Measurements from ENCODE around the gene NUTM2F. TPM values are rescaled to one million over a fixed set of nuclear protein-coding genes. Genes with fewer than 3 reads are reported as not detected.
A peak's percentile ranks its signal among the peaks of the same experiment; 100 is the strongest.
"Not testable (repeated sequence)": the region's sequence is repeated elsewhere in the genome, so short reads cannot be mapped to it uniquely, and the experiment has no call there.

NUTM2F gene, protein sequence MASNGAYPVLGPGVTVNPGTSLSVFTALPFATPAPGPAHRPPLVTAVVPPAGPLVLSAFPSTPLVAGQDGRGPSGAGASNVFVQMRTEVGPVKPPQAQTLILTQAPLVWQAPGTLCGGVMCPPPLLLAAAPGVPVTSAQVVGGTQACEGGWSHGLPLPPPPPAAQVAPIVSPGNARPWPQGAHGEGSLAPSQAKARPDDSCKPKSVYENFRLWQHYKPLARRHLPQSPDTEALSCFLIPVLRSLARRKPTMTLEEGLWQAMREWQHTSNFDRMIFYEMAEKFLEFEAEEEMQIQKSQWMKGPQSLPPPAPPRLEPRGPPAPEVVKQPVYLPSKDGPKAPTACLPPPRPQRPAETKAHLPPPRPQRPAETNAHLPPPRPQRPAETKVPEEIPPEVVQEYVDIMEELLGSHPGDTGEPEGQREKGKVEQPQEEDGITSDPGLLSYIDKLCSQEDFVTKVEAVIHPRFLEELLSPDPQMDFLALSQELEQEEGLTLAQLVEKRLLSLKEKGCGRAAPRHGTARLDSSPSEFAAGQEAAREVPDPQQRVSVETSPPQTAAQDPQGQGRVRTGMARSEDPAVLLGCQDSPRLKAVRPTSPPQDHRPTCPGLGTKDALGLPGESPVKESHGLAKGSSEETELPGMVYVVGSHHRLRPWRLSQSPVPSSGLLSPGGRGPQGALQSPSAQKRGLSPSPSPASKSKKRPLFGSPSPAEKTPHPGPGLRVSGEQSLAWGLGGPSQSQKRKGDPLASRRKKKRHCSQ
- total RNA-seq (2014; rRNA removed; shearing (Covaris generic)): not detected in 2 replicates

- DNase-seq (ENCODE audit: low spot score): not testable (repeated sequence)
Measured at GRCh38 chr9:94328544-94328943, at the start of gene NUTM2F. Gene NUTM2F (minus strand): TSS chr9:94328644. CDS start chr9:94328623, 21 bp downstream.

DNA sequence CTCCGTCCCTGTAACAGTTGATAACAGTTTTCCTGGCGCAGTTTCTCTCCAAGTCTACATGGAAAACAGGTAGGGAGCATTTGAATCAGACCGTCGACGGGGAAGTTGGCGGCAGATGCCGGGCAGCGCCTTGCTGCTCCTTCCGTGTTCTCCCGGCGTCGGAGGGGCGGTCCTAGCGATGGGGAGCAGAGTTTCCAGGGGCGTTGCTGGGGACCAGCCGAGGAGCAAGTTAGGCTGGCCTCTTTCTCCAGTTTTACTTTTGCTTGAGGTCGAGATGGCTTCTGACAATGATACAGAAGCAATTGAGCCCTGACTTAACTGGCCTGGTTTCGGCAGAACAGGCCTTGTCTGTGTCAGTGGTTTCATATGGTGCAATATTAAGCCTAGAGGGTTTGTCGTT lies 46.8 kb upstream of the NUTM2F start:
- DNase-seq (ENCODE audit: low spot score): not testable (repeated sequence)

DNA sequence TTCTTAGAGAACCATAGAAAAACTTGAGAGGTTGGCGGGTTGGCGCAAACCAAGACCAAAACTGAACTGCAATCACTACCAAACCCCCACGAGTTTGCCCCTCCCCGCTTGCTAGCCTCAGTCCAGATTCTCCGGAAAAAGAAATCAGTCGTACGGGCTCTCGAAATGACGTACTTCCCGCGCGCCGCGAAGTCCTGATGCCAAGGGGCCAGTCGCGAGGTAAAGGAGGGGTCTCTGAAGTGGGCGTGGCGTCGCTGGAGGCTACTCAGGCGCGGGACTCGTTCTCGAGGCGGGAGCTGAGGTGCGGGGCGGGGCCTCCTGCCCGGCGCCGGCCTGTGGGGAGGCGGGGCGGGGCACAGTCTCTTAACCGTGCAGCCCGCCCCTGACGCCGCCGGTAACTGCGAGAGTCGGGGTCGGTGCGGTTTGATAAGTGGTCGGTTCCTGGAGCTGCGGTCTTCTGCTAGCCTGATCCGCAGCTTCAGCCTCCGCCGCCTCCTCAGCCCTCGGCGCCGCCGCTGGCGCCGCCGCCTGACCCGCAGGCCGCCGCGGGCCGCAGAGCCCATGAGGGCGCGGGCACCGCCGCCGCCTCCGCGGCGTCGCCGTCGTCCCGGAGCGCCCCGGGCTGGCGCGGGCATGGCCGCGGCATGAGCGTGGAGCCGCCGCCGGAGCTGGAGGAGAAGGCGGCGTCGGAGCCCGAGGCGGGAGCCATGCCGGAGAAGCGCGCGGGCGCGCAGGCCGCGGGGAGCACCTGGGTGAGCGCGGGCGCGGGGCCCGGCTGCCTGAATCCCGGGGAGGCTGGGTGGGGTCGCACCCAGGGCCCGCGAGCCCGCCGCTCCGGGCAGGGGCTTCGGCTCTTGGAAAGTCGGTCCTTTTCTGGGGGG lies 46.0 kb upstream of the NUTM2F start:
- DNase-seq (ENCODE audit: low spot score): peak; percentile 88

- DNase-seq (ENCODE audit: low spot score): not testable (repeated sequence)
Measured at GRCh38 chr9:94373779-94374175, 45.3 kb upstream of the NUTM2F start.

- not testable (repeated sequence) for DNase-seq (ENCODE audit: low spot score)
Measured at GRCh38 chr9:94370266-94370665, 41.8 kb upstream of the NUTM2F start.

DNA sequence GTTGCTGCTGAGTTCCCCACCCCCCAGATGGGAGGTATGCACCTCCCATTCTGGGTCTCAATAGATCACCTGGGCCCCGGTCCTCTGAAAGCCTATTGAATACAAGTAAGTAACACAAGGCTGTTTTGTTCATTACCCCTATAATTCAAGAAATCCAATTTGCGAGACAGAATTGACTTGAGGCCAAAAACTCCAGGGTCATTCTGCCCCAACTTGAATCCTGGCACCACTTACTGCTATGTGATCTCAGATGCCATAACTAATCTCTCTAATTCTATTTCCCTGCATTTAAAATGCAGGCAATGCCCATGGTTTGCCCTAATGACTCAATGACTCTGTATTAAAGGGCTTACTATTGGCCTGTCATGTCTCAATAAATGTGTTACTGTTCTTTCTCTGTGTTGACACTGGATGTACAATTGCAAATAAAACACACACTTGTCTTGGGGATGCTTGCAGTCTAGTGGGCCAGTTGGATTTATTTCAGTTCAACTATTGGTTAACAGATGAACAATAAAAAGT lies 35.7 kb upstream of the NUTM2F start:
- DNase-seq (ENCODE audit: low spot score): not testable (repeated sequence)

DNA sequence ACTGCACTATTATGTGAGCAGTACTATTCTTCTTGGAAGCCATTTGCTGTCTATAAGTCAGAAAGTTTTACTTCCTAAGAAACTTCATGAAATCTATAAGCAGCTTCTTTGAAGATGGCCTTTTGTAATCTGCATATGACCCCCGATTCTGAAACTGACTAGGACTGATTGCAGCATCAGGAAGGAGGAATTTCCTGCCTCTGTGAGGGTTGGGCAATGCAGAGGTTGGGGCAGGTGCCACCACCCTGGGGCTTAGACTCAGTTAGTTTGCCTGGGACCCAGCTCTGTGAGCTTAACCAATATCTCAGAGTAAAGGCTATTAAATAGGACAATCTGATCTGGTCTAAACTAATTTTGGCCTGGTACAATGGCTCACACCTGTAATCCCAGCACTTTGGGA lies 28.7 kb upstream of the NUTM2F start:
- DNase-seq (ENCODE audit: low spot score): not testable (repeated sequence)

DNA sequence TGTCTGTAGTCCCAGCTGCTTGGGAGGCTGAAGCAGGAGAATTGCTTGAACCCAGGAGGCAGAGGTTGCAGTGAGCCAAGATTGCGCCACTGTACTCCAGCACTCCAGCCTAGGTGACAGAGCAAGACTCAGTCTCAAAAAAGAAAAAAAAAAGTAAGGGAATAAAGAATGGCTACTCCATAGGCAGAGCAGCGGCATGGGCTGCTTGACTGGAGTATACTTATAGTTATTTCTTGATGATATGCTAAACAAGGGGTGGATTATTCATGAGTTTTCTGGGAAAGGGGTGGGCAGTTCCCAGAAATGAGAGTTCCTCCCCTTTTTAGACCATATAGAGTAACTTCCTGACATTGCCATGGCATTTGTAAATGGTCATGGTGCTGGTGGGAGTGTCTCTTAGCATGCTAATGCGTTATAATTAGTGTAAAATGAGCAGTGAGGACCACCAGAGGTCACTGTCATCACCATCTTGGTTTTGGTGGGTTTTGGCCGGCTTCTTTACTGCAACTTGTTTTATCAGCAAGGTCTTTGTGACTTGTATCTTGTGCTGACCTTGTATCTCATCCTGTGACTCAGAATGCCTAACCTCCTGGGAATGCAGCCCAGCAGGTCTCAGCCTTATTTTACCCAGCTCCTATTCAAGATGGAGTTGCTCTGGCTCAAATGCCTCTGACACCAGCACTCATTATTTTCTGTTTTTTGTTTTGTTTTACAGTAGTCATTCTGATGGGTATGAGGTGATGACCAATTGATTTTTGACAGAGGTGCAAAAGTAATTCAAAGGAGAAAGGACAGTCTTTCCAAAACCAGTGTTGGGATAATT lies 23.7 kb upstream of the NUTM2F start:
- DNase-seq (ENCODE audit: low spot score): not testable (repeated sequence)

- not testable (repeated sequence) for DNase-seq (ENCODE audit: low spot score)
Measured at GRCh38 chr9:94348754-94349153, 20.3 kb upstream of the NUTM2F start.

DNA sequence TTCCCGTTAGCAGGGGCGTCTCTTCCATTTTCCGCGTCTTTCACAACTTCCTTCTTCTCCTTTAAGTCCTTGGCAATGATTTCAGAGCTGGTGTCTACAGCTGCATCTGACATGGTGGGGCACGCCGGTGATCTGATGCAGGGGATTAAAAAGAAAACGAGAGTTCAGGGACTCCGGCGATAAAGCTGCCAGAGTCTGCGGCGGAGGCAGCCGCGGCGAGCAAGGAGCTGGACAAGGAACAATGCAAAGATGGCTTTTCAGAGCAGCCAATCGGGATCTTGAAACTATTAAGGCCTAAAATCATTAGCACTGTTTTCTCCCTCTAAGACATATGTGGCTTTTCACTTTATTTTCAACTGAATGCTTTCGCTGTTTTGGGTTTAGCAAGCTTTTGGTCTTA lies 19.0 kb upstream of the NUTM2F start:
- not testable (repeated sequence) for DNase-seq (ENCODE audit: low spot score)

DNA sequence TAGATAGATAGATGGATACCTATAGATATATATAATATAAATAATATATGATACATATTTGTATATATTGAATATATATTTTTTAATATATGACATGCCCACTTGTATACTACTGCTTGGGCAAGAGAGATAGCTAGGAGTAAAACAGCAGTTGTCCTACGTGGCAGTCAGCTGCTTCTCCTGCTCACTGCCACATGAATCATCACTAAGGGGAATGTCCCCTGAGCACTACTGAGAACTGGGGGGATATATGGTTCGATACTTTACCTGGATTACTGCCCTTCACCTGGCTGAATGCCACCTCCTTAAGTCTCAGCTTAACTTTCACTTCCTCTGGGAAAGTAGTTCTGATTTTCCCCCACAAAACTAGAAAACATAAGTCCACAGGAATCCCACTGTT lies 13.3 kb upstream of the NUTM2F start:
- DNase-seq (ENCODE audit: low spot score): not testable (repeated sequence)

DNA sequence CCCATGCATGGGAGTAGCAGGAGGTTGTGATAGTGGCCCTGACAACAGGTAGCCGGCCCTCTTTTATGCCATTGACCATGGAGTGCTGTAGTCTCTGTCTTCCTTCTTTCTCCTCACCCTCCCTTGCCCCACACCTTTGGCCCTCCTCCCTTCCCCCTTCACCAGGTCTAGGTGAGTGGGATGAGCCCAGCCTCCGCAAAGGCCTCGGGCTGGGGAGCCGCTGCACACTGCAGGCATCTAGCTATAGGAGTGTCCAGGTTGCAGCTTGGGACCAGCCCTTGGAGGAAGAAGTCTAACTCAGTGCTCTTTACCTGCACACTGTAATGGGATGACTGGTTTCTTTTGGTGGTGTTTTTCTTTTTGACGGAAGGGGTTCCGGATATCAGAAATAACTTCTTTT lies 12.3 kb upstream of the NUTM2F start:
- DNase-seq (ENCODE audit: low spot score): not testable (repeated sequence)

GRCh38 chr9:94339657-94340056 lies 11.2 kb upstream of the NUTM2F start:
- not testable (repeated sequence) for DNase-seq (ENCODE audit: low spot score)

DNA sequence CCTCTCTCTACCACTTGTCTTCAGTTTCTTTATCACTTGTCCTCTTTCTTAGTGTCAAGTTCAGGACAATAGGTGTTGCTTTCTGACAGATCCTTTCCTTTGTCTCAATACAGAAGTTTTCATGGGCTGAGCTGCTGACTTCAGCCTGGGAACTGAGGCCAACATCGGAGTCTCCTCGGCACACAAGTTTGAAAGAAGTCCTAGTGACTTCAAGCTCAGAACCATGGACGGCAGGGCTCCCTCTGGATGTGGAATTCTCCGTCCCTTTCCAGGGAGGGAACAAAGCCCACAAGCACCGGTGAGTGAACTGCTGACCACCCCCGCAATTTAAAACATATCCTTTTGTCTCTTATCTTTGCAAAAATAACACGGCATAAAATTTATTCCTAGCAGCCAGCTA lies 10.3 kb upstream of the NUTM2F start:
- DNase-seq (ENCODE audit: low spot score): not testable (repeated sequence)

DNA sequence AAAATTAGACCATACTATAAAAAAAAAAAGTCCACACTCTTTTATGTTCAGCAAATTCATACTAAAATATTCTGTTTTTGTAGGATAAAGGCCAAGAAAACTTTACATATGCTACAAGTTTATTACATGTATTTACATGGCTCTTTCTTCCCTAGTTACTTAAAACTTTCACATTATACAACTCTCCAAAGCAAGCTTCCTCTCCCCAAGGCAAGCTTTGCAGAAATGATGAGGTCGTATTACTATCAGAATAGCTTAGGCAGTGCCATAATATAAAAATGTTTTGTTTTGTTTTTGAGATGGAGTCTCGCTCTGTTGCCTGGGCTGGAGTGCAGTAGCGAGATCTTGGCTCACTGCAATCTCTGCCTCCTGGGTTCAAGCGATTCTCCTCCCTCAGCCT lies 8.0 kb upstream of the NUTM2F start:
- DNase-seq (ENCODE audit: low spot score): not testable (repeated sequence)

GRCh38 chr9:94325583-94325982 lies 2.9 kb downstream of the NUTM2F start:
- not testable (repeated sequence) for DNase-seq (ENCODE audit: low spot score)

DNA sequence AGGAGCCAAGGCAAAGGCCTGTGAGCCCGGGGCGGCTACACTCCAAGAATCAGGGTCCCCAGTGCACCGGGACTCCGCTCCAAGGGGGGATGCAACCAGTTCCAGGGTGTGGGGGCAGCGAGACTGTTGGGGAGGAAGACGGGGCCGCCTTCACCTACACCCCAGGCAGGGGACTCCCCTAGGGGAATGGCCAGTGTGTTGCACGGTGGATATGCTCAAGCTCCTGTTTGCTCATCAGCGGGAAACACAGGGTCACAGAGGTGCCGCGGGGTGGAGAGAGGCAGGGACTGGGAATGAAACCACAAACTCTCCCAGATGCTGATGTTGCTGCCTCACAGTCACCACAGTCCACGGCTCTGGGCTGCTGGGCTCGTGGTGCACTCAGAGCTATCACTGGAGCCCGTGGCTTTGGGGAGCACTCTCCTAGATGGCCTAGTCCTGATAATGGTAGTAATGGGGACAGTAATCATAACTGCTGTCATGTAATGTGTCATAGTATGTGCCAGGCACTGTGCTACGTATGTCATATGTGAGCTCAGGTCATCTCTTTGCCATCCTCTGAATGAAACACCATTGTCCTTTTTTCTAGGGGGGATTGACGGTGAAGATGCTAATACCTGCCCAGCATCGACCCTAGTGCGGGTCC lies 5.2 kb downstream of the NUTM2F start:
- not testable (repeated sequence) for DNase-seq (ENCODE audit: low spot score)

- not testable (repeated sequence) for DNase-seq (ENCODE audit: low spot score)
Measured at GRCh38 chr9:94322342-94322940, 6.0 kb downstream of the NUTM2F start.

GRCh38 chr9:94317949-94318657 lies 10.3 kb downstream of the NUTM2F start:
- not testable (repeated sequence) for DNase-seq (ENCODE audit: low spot score)
